Spleen (tissue), 11 donors: ENCODE results near the gene GSK3B. TPM values are rescaled to one million over a fixed set of nuclear protein-coding genes. Genes with fewer than 3 reads are reported as not detected.

ENCODE experiments used
- DNase-seq: peaks from one replicate; pipeline ENCODE4 v3.0.0-alpha.2; 2020
- H3K27ac ChIP-seq, 8 donors: fragments of 200-600 bp; sonication (generic) in 7 of 8; 1 replicate in 4 of 8; 2 replicates in 4 of 8; pipeline versions ENCODE4 v1.5.0 to v1.8.0; 2016 to 2021; ENCODE audit warnings: inconsistent platforms in 4 of 8, mild to moderate bottlenecking in 4 of 8, moderate library complexity in 1 of 8
- H3K27me3 ChIP-seq, 7 donors: fragments of 200-600 bp; sonication (generic) in 6 of 7; replicated peaks in 1 of 7; 1 replicate in 4 of 7; 2 replicates in 3 of 7; pipeline versions ENCODE4 v1.5.0 to v1.8.0; 2016 to 2021; ENCODE audit warnings: inconsistent platforms in 3 of 7, mild to moderate bottlenecking in 1 of 7
- H3K36me3 ChIP-seq, 6 donors: fragments of 200-600 bp; sonication (generic) in 5 of 6; 1 replicate in 4 of 6; 2 replicates in 2 of 6; pipeline versions ENCODE4 v1.5.0 to v1.8.0; 2016 to 2021; ENCODE audit warnings: inconsistent platforms in 2 of 6
- H3K4me1 ChIP-seq, 6 donors: fragments of 200-600 bp; sonication (generic) in 5 of 6; 1 replicate in 3 of 6; 2 replicates in 3 of 6; pipeline versions ENCODE4 v1.5.0 to v1.8.0; 2016 to 2021; ENCODE audit warnings: inconsistent platforms in 3 of 6
- H3K4me3 ChIP-seq, 8 donors: fragments of 200-600 bp; sonication (generic) in 7 of 8; 1 replicate in 4 of 8; 2 replicates in 4 of 8; pipeline versions ENCODE4 v1.5.0 to v1.8.0; 2016 to 2021; ENCODE audit warnings: inconsistent platforms in 4 of 8, mild to moderate bottlenecking in 4 of 8, moderate library complexity in 2 of 8
- H3K9me3 ChIP-seq, 8 donors: fragments of 200-600 bp; sonication (generic) in 7 of 8; 1 replicate in 4 of 8; 2 replicates in 4 of 8; pipeline versions ENCODE4 v1.5.0 to v1.8.0; 2016 to 2021; ENCODE audit warnings: inconsistent platforms in 4 of 8
- CTCF ChIP-seq, 11 experiments: fragments of 200-600 bp in 7 of 11; fragments of 450-650 bp in 4 of 11; sonication (generic) in 4 of 11; IDR thresholded peaks in 8 of 11; conservative IDR thresholded peaks in 3 of 11; 1 replicate in 7 of 11; 2 replicates in 4 of 11; pipeline versions ENCODE4 v1.4.0 to v1.8.0; 2016 to 2021; ENCODE audit warnings: antibody characterized with exemption in 11 of 11, inconsistent platforms in 4 of 11, mild to moderate bottlenecking in 1 of 11
- POLR2A ChIP-seq, 3 donors: fragments of 450-650 bp; IDR thresholded peaks; one replicate each; pipeline ENCODE4 v1.5.1; 2017; ENCODE audit warnings: antibody characterized with exemption in 3 of 3, mild to moderate bottlenecking in 1 of 3
- POLR2AphosphoS5 ChIP-seq, 3 donors: sonication (generic); formaldehyde crosslinking; IDR thresholded peaks; one replicate each; pipeline ENCODE4 v1.5.1; 2017; ENCODE audit warnings: antibody characterized with exemption in 3 of 3
- WGBS, 5 donors: extraction: QIAGEN DNeasy Blood & Tissue Kit in 3 of 5; methylation state at CpG; one replicate each; pipeline versions ENCODE4 v1.1.5 to v1.1.7; 2013 to 2018; 5-methylcytosine and 5-hydroxymethylcytosine counted together
- intact Hi-C: fragments of 100-400 bp; cut with DNase I; formaldehyde crosslinking; loops from one replicate; pipeline ENCODE4 v1.15.0; 2023; ENCODE audit warnings: low total_unique reads
- polyA plus RNA-seq, 3 donors: library from polyadenylated mRNA; stranded (reverse); fragments of 200-250 nt; gene quantifications; one replicate each; pipeline ENCODE4 v1.2.1, GENCODE V29; 2013
- total RNA-seq, 7 donors: library from RNA; depleted of rRNA in 3 of 7; stranded (reverse); fragments of >200 nt in 3 of 7; fragmentation: NEBNext Ultra II Directional in 4 of 7; extraction: Animal tissue kit (Norgen Biotek cat#: 25700) in 4 of 7; gene quantifications; one replicate each; pipeline versions ENCODE4 v1.1.0 to v1.2.1, GENCODE V29; 2016 to 2021
- donor health status: healthy with polysubstance abuse.
- donor health status: DM: no; HTN: no; CAD: no; lungs with moderate emphysema.
- donor health status: DM: no; HTN: no; CAD: no.
- donor health status: Bipolar disorder and iron deficiency.
- donor health status: healthy.
- donor health status: DM: no; HTN: no; CAD: no.
- donor health status: DM: yes; HTN: yes; CAD: no.

The GSK3B gene
- total and polyA plus RNA-seq, 10 donors = 4.7 to 62.2 (median 53.1) TPM

- intact Hi-C loops = no loop called here
- 97 to 99% (median 98%) methylated on average over 5 of the region's 5 CpGs for WGBS, 5 donors
- Histone ChIP-seq H3K4me3 (no peak overlapping the region), H3K4me1 (peaks cover 0 to 47% (median 12%) of the 10 kb centered on the region in 6 donors), H3K36me3 (no peaks in the 10 kb centered on the region), H3K9me3 (peaks cover 0 to 9% (median 6%) of the 10 kb centered on the region in 8 donors), H3K27ac (no peak overlapping the region), H3K27me3 (no peaks in the 10 kb centered on the region)
- no peak for DNase-seq
- TF ChIP-seq CTCF (IDR thresholded peaks at IDR 0.05 in 8 of 11, conservative IDR thresholded peaks at IDR 0.05 in 3 of 11) (no peak), POLR2A (IDR thresholded peaks at IDR 0.05) (no peak), POLR2AphosphoS5 (IDR thresholded peaks at IDR 0.05) (no peak)
Measured at GRCh38 chr3:119933207-119933606, 161.0 kb downstream of the GSK3B start.

GRCh38 chr3:119930286-119930685 lies 164.0 kb downstream of the GSK3B start:
- no peak overlapping the region for H3K27ac ChIP-seq
- peaks cover 0 to 30% (median 11%) of the 10 kb centered on the region in 6 donors for H3K4me1 ChIP-seq
- no peak for TF ChIP-seq POLR2A (IDR thresholded peaks at IDR 0.05)
- no peak for TF ChIP-seq POLR2AphosphoS5 (IDR thresholded peaks at IDR 0.05)
- TF ChIP-seq CTCF (IDR thresholded peaks at IDR 0.05 in 8 of 11, conservative IDR thresholded peaks at IDR 0.05 in 3 of 11) = no peak
- 91 to 98% (median 95%) methylated on average over 1 of the region's 1 CpG for whole genome bisulfite sequencing, 5 donors
- no peak overlapping the region for H3K4me3 ChIP-seq
- no peak for DNase-seq
- no peaks in the 10 kb centered on the region for H3K36me3 ChIP-seq
- no peaks in the 10 kb centered on the region for H3K9me3 ChIP-seq
- H3K27me3 ChIP-seq = no peaks in the 10 kb centered on the region
- intact Hi-C loops = no loop called here

GRCh38 chr3:119927190-119927589 lies 167.1 kb downstream of the GSK3B start:
- TF ChIP-seq POLR2A (IDR thresholded peaks at IDR 0.05) (no peak), CTCF (IDR thresholded peaks at IDR 0.05 in 8 of 11, conservative IDR thresholded peaks at IDR 0.05 in 3 of 11) (no peak), POLR2AphosphoS5 (IDR thresholded peaks at IDR 0.05) (no peak)
- no peak for DNase-seq
- intact Hi-C loops = no loop called here
- Histone ChIP-seq H3K27ac (no peak overlapping the region), H3K4me3 (no peak overlapping the region), H3K36me3 (peaks cover 0 to 7% (median 0%) of the 10 kb centered on the region in 6 donors), H3K9me3 (no peaks in the 10 kb centered on the region), H3K27me3 (no peaks in the 10 kb centered on the region), H3K4me1 (peaks cover 0 to 18% (median 7%) of the 10 kb centered on the region in 6 donors)
- WGBS, 5 donors = 96 to 99% (median 98%) methylated on average over 2 of the region's 2 CpGs

GRCh38 chr3:119924111-119925094 lies 169.8 kb downstream of the GSK3B start:
- 93 to 97% (median 95%) methylated on average over 7 of the region's 7 CpGs for WGBS, 5 donors
- intact Hi-C loops = no loop called here
- no peak for TF ChIP-seq CTCF (IDR thresholded peaks at IDR 0.05 in 8 of 11, conservative IDR thresholded peaks at IDR 0.05 in 3 of 11)
- TF ChIP-seq POLR2A (IDR thresholded peaks at IDR 0.05) = no peak
- TF ChIP-seq POLR2AphosphoS5 (IDR thresholded peaks at IDR 0.05) = no peak

More at GRCh38 chr3:119924111-119925094, 169.8 kb downstream of the GSK3B start:
- Histone ChIP-seq H3K4me3 (no peak overlapping the region), H3K36me3 (peaks cover 0 to 22% (median 3%) of the 10 kb centered on the region in 6 donors), H3K4me1 (peaks cover 0 to 5% (median 0%) of the 10 kb centered on the region in 6 donors), H3K9me3 (peaks cover 0 to 11% (median 2%) of the 10 kb centered on the region in 8 donors), H3K27ac (no peak overlapping the region), H3K27me3 (no peaks in the 10 kb centered on the region)
- no peak for DNase-seq
